ENCODE measurements around the gene TYSND1.
"Not testable (repeated sequence)": the region's sequence is repeated elsewhere in the genome, so short reads cannot be mapped to it uniquely, and the experiment has no call there.

TYSND1 gene

GRCh38 chr10:70114902-70115301 lies 31.6 kb downstream of the TYSND1 start:
- Histone ChIP-seq H3K36me3 (ENCODE audit: control insufficient read depth in 2 of 2, insufficient read depth in 2 of 2, low read length in 2 of 2) (peaks cover 33 to 42% of the 10 kb centered on the region in 2 donors), H3K27me3 (ENCODE audit: control insufficient read depth in 2 of 2, insufficient read depth in 2 of 2, low read length in 2 of 2) (no peaks in the 10 kb centered on the region), H3K4me1 (ENCODE audit: control insufficient read depth in 2 of 2, insufficient read depth in 2 of 2, low read length in 2 of 2) (no peaks in the 10 kb centered on the region)

GRCh38 chr10:70112071-70112470 lies 34.4 kb downstream of the TYSND1 start:
- Histone ChIP-seq H3K9me3 (ENCODE audit: control insufficient read depth in 2 of 2, low read length in 2 of 2) (no peaks in the 10 kb centered on the region), H3K4me1 (ENCODE audit: control insufficient read depth in 2 of 2, insufficient read depth in 2 of 2, low read length in 2 of 2) (no peaks in the 10 kb centered on the region), H3K36me3 (ENCODE audit: control insufficient read depth in 2 of 2, insufficient read depth in 2 of 2, low read length in 2 of 2) (peaks cover 24 to 33% of the 10 kb centered on the region in 2 donors), H3K9ac (ENCODE audit: low read depth in 1 of 2, low read length in 2 of 2) (no peak overlapping the region), H3K4me3 (ENCODE audit: low read length in 2 of 2) (no peak overlapping the region), H3K27ac (ENCODE audit: low read depth in 2 of 2, low read length in 2 of 2) (no peak overlapping the region), H3K27me3 (ENCODE audit: control insufficient read depth in 2 of 2, insufficient read depth in 2 of 2, low read length in 2 of 2) (no peaks in the 10 kb centered on the region)

More at GRCh38 chr10:70114902-70115301, 31.6 kb downstream of the TYSND1 start:
- Histone ChIP-seq H3K9me3 (ENCODE audit: control insufficient read depth in 2 of 2, low read length in 2 of 2) (no peaks in the 10 kb centered on the region), H3K4me3 (ENCODE audit: low read length in 2 of 2) (no peak overlapping the region), H3K9ac (ENCODE audit: low read depth in 1 of 2, low read length in 2 of 2) (no peak overlapping the region), H3K27ac (ENCODE audit: low read depth in 2 of 2, low read length in 2 of 2) (no peak overlapping the region)

- Histone ChIP-seq H3K4me1 (ENCODE audit: control insufficient read depth in 2 of 2, insufficient read depth in 2 of 2, low read length in 2 of 2) (no peaks in the 10 kb centered on the region), H3K27me3 (ENCODE audit: control insufficient read depth in 2 of 2, insufficient read depth in 2 of 2, low read length in 2 of 2) (no peaks in the 10 kb centered on the region), H3K36me3 (ENCODE audit: control insufficient read depth in 2 of 2, insufficient read depth in 2 of 2, low read length in 2 of 2) (peaks cover 24 to 33% of the 10 kb centered on the region in 2 donors), H3K4me3 (ENCODE audit: low read length in 2 of 2) (no peak overlapping the region), H3K27ac (ENCODE audit: low read depth in 2 of 2, low read length in 2 of 2) (no peak overlapping the region), H3K9ac (ENCODE audit: low read depth in 1 of 2, low read length in 2 of 2) (no peak overlapping the region), H3K9me3 (ENCODE audit: control insufficient read depth in 2 of 2, low read length in 2 of 2) (no peaks in the 10 kb centered on the region)
Observed at GRCh38 chr10:70111496-70111895, 35.0 kb downstream of the TYSND1 start.

GRCh38 chr10:70109064-70109729 lies 37.3 kb downstream of the TYSND1 start:
- Histone ChIP-seq H3K4me3 (ENCODE audit: low read length in 2 of 2) (no peak overlapping the region), H3K36me3 (ENCODE audit: control insufficient read depth in 2 of 2, insufficient read depth in 2 of 2, low read length in 2 of 2) (peaks cover 21 to 29% of the 10 kb centered on the region in 2 donors)

GRCh38 chr10:70106958-70107791 lies 39.3 kb downstream of the TYSND1 start:
- Histone ChIP-seq H3K36me3 (ENCODE audit: control insufficient read depth in 2 of 2, insufficient read depth in 2 of 2, low read length in 2 of 2) (peaks cover 10 to 14% of the 10 kb centered on the region in 2 donors), H3K4me3 (ENCODE audit: low read length in 2 of 2) (no peak overlapping the region), H3K27ac (ENCODE audit: low read depth in 2 of 2, low read length in 2 of 2) (no peak overlapping the region), H3K9ac (ENCODE audit: low read depth in 1 of 2, low read length in 2 of 2) (no peak overlapping the region), H3K4me1 (ENCODE audit: control insufficient read depth in 2 of 2, insufficient read depth in 2 of 2, low read length in 2 of 2) (no peaks in the 10 kb centered on the region), H3K27me3 (ENCODE audit: control insufficient read depth in 2 of 2, insufficient read depth in 2 of 2, low read length in 2 of 2) (no peaks in the 10 kb centered on the region), H3K9me3 (ENCODE audit: control insufficient read depth in 2 of 2, low read length in 2 of 2) (no peaks in the 10 kb centered on the region)

More at GRCh38 chr10:70109064-70109729, 37.3 kb downstream of the TYSND1 start:
- Histone ChIP-seq H3K9ac (ENCODE audit: low read depth in 1 of 2, low read length in 2 of 2) (no peak overlapping the region), H3K27me3 (ENCODE audit: control insufficient read depth in 2 of 2, insufficient read depth in 2 of 2, low read length in 2 of 2) (no peaks in the 10 kb centered on the region), H3K4me1 (ENCODE audit: control insufficient read depth in 2 of 2, insufficient read depth in 2 of 2, low read length in 2 of 2) (no peaks in the 10 kb centered on the region), H3K9me3 (ENCODE audit: control insufficient read depth in 2 of 2, low read length in 2 of 2) (no peaks in the 10 kb centered on the region), H3K27ac (ENCODE audit: low read depth in 2 of 2, low read length in 2 of 2) (no peak overlapping the region)

GRCh38 chr10:70101668-70102067 lies 44.8 kb downstream of the TYSND1 start:
- Histone ChIP-seq H3K4me1 (ENCODE audit: control insufficient read depth in 2 of 2, insufficient read depth in 2 of 2, low read length in 2 of 2) (no peaks in the 10 kb centered on the region), H3K27ac (ENCODE audit: low read depth in 2 of 2, low read length in 2 of 2) (no peak overlapping the region), H3K27me3 (ENCODE audit: control insufficient read depth in 2 of 2, insufficient read depth in 2 of 2, low read length in 2 of 2) (no peaks in the 10 kb centered on the region), H3K36me3 (ENCODE audit: control insufficient read depth in 2 of 2, insufficient read depth in 2 of 2, low read length in 2 of 2) (peaks cover 3 to 7% of the 10 kb centered on the region in 2 donors), H3K4me3 (ENCODE audit: low read length in 2 of 2) (no peak overlapping the region), H3K9me3 (ENCODE audit: control insufficient read depth in 2 of 2, low read length in 2 of 2) (no peaks in the 10 kb centered on the region), H3K9ac (ENCODE audit: low read depth in 1 of 2, low read length in 2 of 2) (no peak overlapping the region)

GRCh38 chr10:70101068-70101562 lies 45.4 kb downstream of the TYSND1 start:
- not testable (repeated sequence) for H3K4me1 ChIP-seq (ENCODE audit: control insufficient read depth in 2 of 2, insufficient read depth in 2 of 2, low read length in 2 of 2); H3K36me3 ChIP-seq (ENCODE audit: control insufficient read depth in 2 of 2, insufficient read depth in 2 of 2, low read length in 2 of 2); H3K27me3 ChIP-seq (ENCODE audit: control insufficient read depth in 2 of 2, insufficient read depth in 2 of 2, low read length in 2 of 2); H3K4me3 ChIP-seq (ENCODE audit: low read length in 2 of 2); H3K9me3 ChIP-seq (ENCODE audit: control insufficient read depth in 2 of 2, low read length in 2 of 2); H3K9ac ChIP-seq (ENCODE audit: low read depth in 1 of 2, low read length in 2 of 2); H3K27ac ChIP-seq (ENCODE audit: low read depth in 2 of 2, low read length in 2 of 2)

- Histone ChIP-seq H3K27me3 (ENCODE audit: control insufficient read depth in 2 of 2, insufficient read depth in 2 of 2, low read length in 2 of 2) (no peaks in the 10 kb centered on the region), H3K36me3 (ENCODE audit: control insufficient read depth in 2 of 2, insufficient read depth in 2 of 2, low read length in 2 of 2) (peaks cover 5 to 9% of the 10 kb centered on the region in 2 donors), H3K27ac (ENCODE audit: low read depth in 2 of 2, low read length in 2 of 2) (no peak overlapping the region), H3K4me3 (ENCODE audit: low read length in 2 of 2) (no peak overlapping the region), H3K4me1 (ENCODE audit: control insufficient read depth in 2 of 2, insufficient read depth in 2 of 2, low read length in 2 of 2) (no peaks in the 10 kb centered on the region), H3K9ac (ENCODE audit: low read depth in 1 of 2, low read length in 2 of 2) (no peak overlapping the region), H3K9me3 (ENCODE audit: control insufficient read depth in 2 of 2, low read length in 2 of 2) (no peaks in the 10 kb centered on the region)
Observed at GRCh38 chr10:70098271-70098670, 48.2 kb downstream of the TYSND1 start.

GRCh38 chr10:70097459-70097858 lies 49.0 kb downstream of the TYSND1 start:
- Histone ChIP-seq H3K9me3 (ENCODE audit: control insufficient read depth in 2 of 2, low read length in 2 of 2) (no peaks in the 10 kb centered on the region), H3K27me3 (ENCODE audit: control insufficient read depth in 2 of 2, insufficient read depth in 2 of 2, low read length in 2 of 2) (no peaks in the 10 kb centered on the region), H3K27ac (ENCODE audit: low read depth in 2 of 2, low read length in 2 of 2) (no peak overlapping the region), H3K9ac (ENCODE audit: low read depth in 1 of 2, low read length in 2 of 2) (no peak overlapping the region), H3K36me3 (ENCODE audit: control insufficient read depth in 2 of 2, insufficient read depth in 2 of 2, low read length in 2 of 2) (peaks cover 5 to 9% of the 10 kb centered on the region in 2 donors), H3K4me1 (ENCODE audit: control insufficient read depth in 2 of 2, insufficient read depth in 2 of 2, low read length in 2 of 2) (no peaks in the 10 kb centered on the region), H3K4me3 (ENCODE audit: low read length in 2 of 2) (no peak overlapping the region)

- H3K4me3 ChIP-seq (ENCODE audit: low read length in 2 of 2), result no peak overlapping the region
- H3K9me3 ChIP-seq (ENCODE audit: control insufficient read depth in 2 of 2, low read length in 2 of 2), result no peaks in the 10 kb centered on the region
- H3K27ac ChIP-seq (ENCODE audit: low read depth in 2 of 2, low read length in 2 of 2), result no peak overlapping the region
- H3K36me3 ChIP-seq (ENCODE audit: control insufficient read depth in 2 of 2, insufficient read depth in 2 of 2, low read length in 2 of 2), result peaks cover 5 to 9% of the 10 kb centered on the region in 2 donors
- H3K27me3 ChIP-seq (ENCODE audit: control insufficient read depth in 2 of 2, insufficient read depth in 2 of 2, low read length in 2 of 2), result no peaks in the 10 kb centered on the region
- H3K4me1 ChIP-seq (ENCODE audit: control insufficient read depth in 2 of 2, insufficient read depth in 2 of 2, low read length in 2 of 2), result no peaks in the 10 kb centered on the region
- no peak overlapping the region for H3K9ac ChIP-seq (ENCODE audit: low read depth in 1 of 2, low read length in 2 of 2)
Observed at GRCh38 chr10:70096705-70097420, 49.6 kb downstream of the TYSND1 start.

All from mucosa of rectum (tissue), 2 donors.